NCI-H1105 (cell line): ENCODE measurements around the gene RC3H2.
A peak's percentile ranks its signal among the peaks of the same experiment; 100 is the strongest.
"Not testable (repeated sequence)": the region's sequence is repeated elsewhere in the genome, so short reads cannot be mapped to it uniquely, and the experiment has no call there.

Experiments
- DNase-seq: peaks from one replicate; lab custom pipeline; 2025; lab: John Stamatoyannopoulos, UW

The RC3H2 gene

DNA sequence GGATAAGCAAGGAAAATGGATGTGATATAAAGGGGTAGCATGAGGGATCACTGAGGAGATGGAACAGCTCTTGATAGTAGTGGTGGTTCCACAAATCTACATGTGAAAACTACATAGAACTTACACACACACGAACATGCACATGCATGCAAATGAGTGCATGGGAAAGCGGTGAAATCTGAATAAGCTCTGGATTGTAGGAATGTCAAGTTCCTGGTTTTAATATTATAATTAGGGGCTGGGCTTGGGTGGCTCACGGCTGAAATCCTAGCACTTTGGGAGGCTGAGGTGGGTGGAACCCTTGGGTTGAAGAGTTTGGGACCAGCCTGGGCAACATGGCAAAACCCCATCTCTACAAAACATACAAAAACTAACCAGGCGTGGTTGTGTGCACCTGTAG lies 63.7 kb downstream of the RC3H2 start:
- DNase-seq = no peak

DNA sequence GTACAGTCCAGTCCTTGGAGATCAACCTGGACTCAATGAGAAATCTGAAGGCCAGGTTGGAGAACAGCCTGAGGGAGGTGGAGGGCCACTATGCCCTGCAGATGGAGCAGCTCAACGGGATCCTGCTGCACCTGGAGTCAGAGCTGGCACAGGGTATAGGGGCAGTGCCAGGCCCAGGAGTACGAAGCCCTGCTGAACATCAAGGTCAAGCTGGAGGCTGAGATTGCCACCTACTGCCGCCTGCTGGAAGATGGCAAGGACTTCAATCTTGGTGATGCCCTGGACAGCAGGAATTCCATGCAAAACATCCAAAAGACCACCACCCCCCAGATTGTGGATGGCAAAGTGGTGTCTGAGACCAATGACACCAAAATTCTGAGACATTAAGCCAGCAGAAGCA lies 66.7 kb downstream of the RC3H2 start:
- not testable (repeated sequence) for DNase-seq

DNA sequence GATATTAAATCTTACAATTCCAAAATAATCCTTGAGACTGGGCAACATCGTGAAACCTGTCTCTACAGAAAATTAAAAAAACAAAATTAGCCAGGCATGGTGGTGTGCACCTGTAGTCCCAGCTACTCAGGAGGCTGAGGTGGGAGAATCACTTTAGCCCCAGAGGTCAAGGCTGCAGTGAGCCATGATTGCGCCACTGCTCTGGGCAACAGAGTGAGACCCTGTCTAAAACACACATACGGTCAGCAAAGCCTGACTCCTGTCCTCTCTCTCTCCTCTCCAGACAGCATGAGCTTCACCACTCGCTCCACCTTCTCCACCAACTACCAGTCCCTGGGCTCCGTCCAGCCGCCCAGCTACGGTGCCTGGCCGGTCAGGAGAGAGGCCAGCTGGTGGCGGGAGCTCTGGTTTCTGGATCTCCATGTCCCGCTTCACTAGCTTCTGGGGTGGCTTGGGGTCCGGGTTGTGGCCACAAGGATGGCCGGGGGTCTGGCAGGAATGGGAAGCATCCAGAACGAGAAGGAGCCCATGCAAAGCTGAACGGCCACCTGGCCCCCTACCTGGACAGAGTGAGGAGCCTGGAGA lies 67.8 kb downstream of the RC3H2 start:
- DNase-seq = no peak

DNA sequence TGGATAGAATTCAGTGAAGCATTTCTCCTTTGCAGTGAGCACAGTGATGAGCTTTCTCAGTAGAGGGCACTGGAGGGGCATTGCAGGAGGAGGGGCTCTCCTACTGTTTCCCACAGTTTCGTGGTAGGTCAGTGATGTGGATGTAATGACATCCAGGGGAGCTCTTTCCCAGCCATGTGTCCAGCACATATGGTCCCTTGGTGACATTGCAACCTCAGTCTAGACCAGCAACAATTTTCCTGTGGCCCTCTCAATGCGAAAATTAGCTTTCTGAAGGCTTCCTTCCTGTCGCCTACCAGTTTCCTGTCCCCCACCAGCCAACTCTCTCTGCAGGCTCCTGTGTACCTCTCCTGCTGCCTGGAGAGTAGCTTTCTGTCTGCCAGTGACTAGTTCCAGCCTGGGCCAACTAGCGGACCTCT lies 69.8 kb downstream of the RC3H2 start:
- no peak for DNase-seq

DNA sequence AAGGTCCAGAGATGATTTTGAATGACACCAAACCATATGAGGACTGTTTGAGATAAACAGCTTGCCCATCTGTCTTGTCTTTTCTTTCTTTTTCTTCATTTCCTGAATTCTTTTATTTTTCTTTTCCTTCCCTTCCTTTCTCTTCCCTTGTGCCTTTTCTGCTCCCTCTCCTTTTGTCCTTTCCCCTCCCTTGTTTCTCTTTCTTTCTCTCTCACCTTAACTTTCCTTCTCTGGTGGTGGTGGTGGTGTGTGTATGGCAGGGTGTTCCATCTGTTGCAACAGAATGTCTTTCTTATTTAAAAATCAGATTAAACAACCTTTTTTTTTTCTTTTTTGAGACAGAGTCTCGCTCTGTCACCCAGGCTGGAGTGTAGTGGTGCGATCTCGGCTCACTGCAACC lies 73.0 kb downstream of the RC3H2 start:
- no peak for DNase-seq

DNA sequence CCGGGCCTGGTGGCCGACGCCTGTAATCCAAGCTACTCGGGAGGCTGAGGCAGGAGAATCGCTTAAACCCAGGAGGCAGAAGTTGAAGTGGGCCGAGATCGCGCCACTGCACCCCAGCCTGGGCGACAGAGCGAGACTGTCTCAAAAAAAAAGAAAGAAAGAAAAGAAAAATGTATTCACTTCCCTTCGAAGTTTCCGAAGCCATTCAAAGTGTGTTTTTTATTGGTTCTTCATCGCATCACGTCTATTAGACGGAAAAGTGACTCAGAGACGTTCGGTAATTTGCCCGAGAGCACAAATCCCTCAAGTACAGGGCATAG lies 76.2 kb downstream of the RC3H2 start:
- DNase-seq = not testable (repeated sequence)

DNA sequence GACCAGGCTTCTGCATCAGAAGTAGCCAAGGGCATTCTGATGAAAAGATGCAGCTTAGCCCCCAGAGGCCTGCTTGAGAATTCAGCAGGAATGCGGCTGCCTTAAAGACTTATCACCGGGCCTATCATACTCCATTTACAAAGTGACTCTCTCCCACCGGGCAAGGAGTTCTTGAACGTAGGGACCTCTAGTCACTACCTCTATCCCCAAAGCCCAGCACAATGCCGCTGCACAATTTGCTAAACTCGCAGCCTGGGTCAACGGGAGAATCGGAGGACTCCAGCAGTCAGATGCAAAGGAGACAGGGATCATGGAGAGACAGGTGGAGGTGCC lies 77.4 kb downstream of the RC3H2 start:
- no peak for DNase-seq

DNA sequence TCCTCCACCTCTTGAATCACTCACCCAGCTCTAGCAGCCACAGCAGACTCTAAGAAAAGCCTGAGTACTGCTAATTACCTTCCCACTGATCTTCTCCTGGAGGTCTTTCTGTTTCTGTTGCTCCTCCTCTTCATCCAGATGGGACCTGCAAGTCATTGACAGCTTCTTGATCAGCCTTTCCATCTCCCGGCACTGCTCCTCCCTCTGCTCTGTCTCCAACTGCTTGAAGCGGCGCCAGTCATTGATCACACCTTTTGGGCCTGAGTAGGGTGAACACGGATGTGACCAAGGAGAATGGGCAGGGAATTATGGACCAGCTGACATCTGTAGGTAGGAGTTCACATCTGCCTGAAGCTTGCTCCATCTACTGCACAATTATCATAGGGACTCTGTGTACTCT lies 82.2 kb downstream of the RC3H2 start:
- DNase-seq = no peak

DNA sequence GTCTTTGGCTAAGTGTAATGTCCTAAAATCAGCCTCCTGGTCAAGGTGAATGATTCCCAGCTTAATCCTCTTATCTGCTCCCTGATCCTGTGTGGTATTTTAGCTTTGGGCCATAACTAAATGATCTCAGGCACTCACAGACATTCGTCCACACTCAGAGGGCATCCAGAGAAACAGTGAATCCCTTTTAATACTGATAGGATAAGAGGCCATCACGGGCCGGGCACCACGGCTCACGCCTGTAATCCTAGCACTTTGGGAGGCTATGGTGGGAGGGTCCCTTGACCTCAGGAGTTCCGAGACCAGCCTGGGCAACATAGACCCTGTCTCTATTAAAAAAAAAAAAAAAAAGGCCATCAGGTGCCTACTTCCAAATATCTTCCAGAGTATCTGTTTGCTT lies 83.1 kb downstream of the RC3H2 start:
- no peak for DNase-seq

DNA sequence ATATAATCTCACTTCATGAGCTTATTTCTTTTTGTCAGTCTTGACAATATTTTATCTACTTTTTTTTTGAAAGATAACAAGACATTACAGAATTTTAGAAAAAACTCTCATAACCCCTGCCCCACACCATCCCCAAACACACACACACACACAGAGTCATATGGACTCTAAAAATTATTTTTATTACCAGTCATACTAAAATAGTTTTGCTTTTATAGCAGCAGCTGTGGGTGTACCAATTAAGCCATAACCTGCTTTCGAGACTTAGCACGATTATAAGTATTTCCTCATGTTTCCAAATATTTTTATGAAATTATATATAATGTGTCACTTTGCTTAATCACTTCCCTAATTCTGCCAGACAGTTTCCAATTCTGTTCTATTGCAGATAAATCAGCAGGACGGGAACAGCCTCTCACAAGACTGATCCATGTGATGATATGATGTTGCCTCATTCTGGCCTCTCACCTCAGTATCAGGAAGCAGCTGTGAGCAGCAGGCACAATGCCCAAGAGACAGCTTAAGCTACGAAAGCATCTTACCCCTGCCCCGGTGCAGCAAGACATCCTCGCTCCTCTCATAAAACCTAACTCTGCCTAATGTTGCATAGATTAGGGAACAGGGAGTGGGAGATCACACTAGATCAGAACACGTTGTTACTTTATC lies 83.7 kb downstream of the RC3H2 start:
- no peak for DNase-seq

DNA sequence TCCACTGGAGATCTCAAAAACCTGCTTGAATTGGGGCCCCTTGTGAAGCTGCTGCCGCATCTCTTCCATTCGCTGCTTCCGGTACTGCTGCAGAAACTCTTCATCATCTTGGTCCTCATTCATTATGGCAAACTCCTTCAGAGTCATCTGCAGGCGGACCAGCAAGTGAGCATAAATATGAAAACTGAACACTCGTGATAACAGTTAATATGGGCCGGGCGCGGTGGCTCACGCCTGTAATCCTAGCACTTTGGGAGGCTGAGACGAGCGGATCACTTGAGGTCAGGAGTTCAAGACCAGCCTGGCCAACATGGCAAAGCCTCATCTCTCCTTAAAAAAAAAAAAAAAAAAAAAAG lies 84.7 kb downstream of the RC3H2 start:
- DNase-seq = no peak

DNA sequence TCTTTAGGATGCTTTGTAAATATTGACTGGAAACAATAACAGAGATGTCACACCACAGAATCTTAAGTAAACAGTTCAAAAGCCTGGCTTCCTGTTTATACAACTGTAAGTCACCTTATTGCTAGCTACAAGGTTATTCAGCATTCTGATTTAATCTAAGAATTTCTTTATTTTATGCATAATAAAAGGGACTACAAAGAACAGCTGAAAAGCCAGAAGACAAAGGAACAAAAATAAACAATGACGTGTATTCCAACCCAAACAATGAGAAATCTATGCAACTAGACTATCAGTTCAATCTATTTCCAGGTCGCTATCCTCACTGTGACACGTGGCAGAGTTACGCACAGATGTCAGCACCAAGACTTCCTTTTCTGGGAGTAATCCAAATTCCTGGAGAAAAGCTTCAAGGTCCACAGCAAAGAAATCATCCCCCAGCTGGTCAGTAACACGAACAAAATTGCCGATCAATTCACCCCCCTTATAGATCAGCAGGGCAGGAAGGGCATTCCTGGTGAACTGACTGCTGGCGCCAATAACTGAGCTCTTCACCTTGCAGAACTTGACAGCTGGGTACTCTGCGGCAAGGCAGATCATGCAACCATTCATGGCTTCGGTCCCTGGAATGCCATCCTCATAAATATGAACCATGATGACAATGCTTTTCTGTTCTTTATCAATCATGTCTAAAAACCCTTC lies 85.2 kb downstream of the RC3H2 start:
- no peak for DNase-seq

DNA sequence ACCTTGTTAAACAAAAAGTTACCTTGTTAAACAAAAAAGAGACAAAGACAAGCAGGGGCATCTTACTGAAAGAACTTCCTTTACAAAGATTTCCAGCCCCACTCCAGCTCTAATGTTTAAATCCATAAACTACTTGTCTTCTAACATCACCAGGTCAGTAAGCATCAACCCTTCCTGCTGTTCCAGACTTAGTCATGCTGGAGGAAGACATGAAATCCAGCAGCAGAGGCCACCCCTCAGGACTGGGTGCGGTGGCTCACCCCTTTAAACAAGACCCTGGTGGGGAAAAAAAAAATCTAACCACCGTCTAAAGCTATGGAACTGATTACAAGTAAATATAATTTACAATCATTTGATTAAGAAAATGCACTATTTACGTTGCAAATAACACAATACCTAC lies 85.8 kb downstream of the RC3H2 start:
- DNase-seq = no peak

DNA sequence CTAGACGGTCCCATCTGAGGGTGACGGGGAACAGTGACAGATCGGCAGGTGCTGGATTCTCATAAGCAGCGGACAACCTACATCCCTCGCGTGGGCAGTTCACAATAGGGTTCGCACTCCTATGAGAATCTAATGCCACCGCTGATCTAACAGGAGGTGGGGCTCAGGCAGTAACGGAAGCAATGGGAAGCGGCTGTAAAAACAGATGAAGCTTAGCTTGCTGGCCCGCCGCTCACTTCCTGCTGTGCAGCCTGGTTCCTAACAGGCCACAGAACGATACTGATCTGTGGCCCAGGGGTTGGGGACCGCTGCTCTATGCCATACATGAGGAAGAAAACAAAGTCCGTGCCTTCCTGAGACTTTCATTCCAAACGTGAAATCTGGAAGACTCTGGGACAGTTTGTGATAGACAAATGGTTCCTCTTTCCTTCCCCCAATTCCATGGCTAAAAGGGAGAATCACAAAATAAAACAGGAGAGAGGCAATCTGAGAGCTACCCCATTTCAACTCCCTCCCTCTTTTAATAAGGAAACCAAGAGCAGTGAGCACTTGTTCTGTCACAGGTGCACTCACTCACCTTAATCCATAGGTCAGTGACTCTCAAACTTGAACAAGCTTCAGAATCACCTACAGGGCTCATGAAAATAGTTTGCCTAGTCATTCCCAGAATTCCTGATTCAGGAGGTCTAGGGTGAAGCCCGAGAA lies 88.8 kb downstream of the RC3H2 start:
- no peak for DNase-seq

DNA sequence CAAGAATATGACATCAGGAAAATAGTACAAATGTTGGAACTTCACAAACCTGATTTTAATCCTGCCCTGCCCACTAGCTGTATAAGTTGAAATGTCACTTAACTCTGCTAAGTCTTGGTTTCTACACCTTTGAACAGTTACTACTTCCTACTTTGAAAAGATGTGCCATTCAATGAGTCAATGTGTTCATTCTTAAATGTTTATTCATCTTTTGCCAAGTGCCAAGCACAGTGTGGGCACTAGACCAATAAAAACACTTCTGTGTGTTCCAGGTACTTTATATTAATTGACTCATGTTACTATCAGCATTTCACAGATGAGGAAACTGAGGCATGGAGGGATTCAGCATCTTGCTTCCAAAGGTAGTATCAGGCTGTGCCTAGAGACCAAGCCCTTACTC lies 89.6 kb downstream of the RC3H2 start:
- no peak for DNase-seq

DNA sequence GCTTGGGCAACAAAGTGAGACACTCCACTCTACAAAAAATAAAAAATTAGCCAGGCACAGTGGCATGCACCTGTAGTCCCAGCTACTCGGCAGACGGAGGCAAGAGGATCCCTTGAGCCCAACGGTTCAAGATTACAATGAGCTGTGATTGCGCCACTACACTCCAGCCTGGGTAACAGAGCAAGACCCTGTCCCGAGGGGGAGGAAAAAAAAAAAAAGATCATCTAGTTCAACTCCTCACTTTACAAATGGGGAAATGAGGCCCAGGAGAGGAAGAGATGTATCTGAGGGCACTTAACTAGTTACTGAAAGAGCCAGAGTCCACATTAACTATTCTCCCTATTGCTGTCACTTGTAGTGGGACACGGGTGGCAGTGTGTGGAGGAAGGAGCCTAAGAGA lies 90.6 kb downstream of the RC3H2 start:
- no peak for DNase-seq

DNA sequence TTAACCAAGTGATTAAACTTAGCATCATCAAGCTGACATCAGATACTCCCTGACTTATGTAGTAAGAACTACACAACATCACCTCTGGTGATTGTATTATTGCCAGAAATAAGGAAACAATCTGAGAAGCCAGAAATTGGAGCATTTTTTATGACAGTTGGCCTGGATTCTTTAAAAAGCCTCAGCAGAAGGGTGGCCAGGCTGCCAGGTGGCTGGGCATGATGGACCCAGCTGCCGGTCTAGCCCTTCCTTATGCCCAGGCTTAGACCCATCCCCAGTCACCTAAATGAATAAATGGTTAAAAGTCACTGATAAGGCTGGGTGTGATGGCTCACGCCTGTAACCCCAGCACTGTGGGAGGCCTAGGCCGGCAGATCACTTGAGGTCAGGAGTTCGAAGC lies 92.4 kb downstream of the RC3H2 start:
- DNase-seq = no peak

DNA sequence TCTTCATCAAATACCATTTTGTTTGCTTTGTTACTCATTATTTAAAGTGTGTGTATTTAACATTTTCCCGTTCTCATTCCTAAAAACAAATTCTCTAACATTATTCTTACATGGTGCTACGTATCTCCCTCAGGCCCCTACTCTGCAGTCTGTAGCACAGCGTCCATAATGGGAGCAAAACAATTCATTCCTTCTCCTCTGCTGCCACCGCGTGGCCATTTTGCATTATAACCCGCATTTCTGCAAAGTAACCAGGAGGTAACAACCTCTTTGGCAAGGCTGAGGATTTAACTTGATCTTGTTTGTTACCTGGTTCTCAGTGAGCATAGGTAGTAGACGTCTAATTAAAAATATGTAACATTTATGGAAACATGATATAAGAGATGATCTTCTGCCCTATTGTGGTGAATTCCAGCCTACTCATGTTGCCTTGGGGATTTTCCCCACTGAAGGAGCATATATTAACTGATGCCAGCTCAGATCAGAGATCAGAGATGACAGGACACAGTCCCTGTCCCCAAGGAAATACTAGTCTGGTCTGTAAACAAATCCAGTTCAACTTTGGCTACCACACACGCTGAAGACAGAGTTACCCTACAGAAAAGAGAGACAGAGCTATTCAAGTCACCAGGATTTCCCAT lies 94.7 kb downstream of the RC3H2 start:
- DNase-seq = peak; percentile 71

DNA sequence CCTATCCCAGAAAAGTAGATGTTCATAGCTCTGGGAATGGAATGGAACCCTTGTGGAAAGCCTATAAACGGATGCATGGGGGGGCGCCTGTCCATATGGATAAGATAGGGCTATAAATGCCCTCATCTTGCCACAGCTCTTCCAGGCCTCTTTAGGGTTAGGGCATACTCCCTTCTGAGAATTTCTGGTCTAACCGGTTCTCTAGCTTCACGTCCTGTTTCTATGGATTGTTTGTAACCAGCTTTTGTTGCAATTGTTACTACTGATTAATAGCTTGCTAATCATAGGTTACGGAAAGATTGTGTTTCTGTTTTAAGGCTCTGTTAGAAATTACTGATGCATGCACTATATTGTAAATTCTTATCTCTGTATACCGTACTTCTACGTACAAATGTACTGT lies 95.9 kb downstream of the RC3H2 start:
- DNase-seq = peak; percentile 42

DNA sequence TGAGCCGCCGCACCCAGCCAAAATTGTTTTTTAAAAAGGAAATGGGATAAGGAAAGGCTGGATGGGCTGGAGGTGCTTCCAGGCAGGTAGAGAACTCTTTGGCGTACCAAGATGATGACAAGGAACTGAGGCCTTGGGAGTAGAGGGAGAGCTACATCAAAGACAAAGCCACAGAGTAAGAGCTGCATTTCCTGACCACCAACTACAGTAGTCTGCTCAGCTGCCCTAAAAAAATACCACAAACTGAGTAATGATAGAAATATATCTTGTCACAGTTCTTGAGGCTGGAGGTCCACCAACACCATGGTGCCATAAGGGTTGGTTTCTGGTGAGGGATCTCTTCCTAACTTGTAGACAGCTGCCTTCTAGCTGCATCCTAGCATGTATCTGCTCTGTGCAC lies 97.0 kb downstream of the RC3H2 start:
- no peak for DNase-seq

DNA sequence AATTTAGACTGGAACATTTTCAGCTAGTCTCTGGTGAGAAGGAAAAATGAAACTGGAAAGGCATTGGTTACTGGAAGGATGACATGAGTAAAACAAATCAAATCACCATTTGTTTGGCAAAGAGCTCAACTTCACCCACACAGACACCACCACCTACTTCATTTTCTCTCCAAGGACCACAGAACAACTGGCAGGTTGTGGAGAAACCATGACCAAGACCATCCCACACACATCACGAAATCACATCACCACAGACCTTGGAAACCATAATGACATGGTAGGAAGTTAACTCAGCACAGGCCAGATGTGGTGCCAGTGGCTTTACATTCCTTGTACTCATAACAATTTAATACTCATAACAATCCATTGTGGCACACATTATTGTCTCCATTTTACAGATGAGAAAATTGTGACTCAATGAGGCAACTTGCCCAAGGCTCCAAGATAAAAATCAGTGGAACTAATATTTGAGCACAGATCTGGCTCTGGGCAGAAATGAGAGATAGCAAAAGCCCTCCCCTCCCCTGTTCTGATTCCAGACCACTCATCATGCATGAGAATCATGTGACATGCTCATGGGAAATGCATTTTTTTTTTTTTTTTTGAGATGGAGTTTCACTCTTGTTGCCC lies 97.8 kb downstream of the RC3H2 start:
- no peak for DNase-seq

DNA sequence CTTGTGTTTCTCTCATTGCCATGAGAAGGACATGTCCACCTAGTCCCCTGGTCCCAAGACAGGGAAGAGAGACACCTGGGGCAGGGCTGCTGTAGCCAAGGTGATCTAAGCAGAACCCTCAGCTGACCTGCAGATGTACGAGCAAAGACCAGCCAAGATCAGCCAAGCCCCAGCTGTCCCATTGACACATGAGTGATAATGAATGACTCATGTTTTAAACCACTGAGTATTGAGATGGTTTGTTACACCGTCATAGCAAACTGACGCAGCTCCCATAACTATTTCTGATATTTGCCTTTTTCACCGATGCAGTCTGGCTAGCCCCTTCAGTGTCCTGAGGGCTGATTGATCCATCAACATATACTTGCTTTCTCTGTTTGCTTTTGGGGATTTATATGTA lies 98.5 kb downstream of the RC3H2 start:
- DNase-seq = no peak
